Measurements from ENCODE around the gene GPR153.
"Not testable (repeated sequence)": the region's sequence is repeated elsewhere in the genome, so short reads cannot be mapped to it uniquely, and the experiment has no call there.

Gene GPR153

GRCh38 chr1:6234502-6235295 is 26.2 kb downstream of the GPR153 start:
- Histone ChIP-seq H3K27me3 (ENCODE audit: low read depth) (no peaks in the 10 kb centered on the region), H3K4me3 (peak overlapping the region; percentile 73), H3K9me3 (peaks cover 2% of the 10 kb centered on the region; the same call in 1 of the 2 replicates), H3K4me1 (peaks cover 25% of the 10 kb centered on the region), H3K36me3 (replicated peaks) (peaks cover 43% of the 10 kb centered on the region)
- in situ Hi-C loops (cut with MboI; ENCODE audit: low sequenced_read_pairs): no loop called here
- no peak for DNase-seq (ENCODE audit: low spot score in 2 of 2)

GRCh38 chr1:6233376-6233775 is 27.5 kb downstream of the GPR153 start:
- H3K4me3 ChIP-seq: no peak overlapping the region; the same call in 1 of the 2 replicates
- peaks cover 57% of the 10 kb centered on the region for H3K36me3 ChIP-seq (replicated peaks)
- in situ Hi-C loops (cut with MboI; ENCODE audit: low sequenced_read_pairs): no loop called here
- peaks cover 12% of the 10 kb centered on the region for H3K4me1 ChIP-seq
- no peaks in the 10 kb centered on the region for H3K27me3 ChIP-seq (ENCODE audit: low read depth)
- H3K9me3 ChIP-seq: peaks cover 2% of the 10 kb centered on the region; the same call in 1 of the 2 replicates
- no peak for DNase-seq (ENCODE audit: low spot score in 2 of 2)

DNA sequence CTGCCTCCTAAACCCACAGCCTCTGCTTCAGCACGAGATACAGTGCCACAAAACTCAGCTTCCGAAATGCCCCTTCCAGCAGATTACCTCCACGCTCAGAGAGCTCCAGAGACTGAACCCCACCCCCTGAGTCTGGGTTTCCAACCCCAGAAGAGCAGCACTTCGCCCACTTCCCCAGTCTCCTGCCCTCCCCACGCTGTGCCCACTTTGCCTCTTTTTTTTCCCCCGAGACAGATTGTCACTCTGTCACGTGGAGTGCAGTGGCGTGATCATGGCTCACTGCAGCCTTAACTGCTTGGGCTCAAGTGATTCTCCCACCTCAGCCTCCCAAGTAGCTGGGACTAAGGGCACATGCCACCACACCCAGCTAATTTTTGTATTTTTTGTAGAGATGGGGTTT is 35.2 kb downstream of the GPR153 start:
- Histone ChIP-seq H3K9me3 (no peaks in the 10 kb centered on the region), H3K27me3 (ENCODE audit: low read depth) (no peaks in the 10 kb centered on the region), H3K36me3 (replicated peaks) (peaks cover 100% of the 10 kb centered on the region), H3K4me3 (no peak overlapping the region), H3K4me1 (no peaks in the 10 kb centered on the region)
- DNase-seq (ENCODE audit: low spot score in 2 of 2): no peak
- in situ Hi-C loops (cut with MboI; ENCODE audit: low sequenced_read_pairs): no loop called here

- DNase-seq (ENCODE audit: low spot score in 2 of 2): no peak
- Histone ChIP-seq H3K36me3 (replicated peaks) (peaks cover 93% of the 10 kb centered on the region), H3K9me3 (no peaks in the 10 kb centered on the region), H3K27me3 (ENCODE audit: low read depth) (no peaks in the 10 kb centered on the region), H3K4me1 (no peaks in the 10 kb centered on the region), H3K4me3 (no peak overlapping the region)
- in situ Hi-C loops (cut with MboI; ENCODE audit: low sequenced_read_pairs): no loop called here
These were observed 36.2 kb downstream of the GPR153 start for GRCh38 chr1:6224718-6225117.

DNA sequence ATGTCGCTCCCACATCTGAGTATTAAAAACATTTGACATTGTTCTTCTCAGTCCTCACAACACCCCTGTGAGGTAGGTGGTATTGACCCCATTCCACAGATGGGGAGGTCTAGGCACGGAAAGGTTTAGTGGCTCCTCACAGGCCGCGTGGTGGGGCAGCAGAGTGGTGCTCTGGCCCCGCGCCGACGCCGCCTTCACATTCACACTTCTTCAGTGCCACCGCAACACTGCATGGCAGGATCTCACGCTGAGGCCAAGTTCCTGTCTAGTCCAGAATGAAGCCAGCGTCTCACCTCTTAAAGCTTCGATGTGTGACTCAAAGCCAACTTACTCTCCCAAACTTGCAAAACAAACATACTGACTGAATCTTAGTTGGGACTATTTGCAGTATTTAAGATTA is 37.3 kb downstream of the GPR153 start:
- Histone ChIP-seq H3K4me3 (no peak overlapping the region), H3K27me3 (ENCODE audit: low read depth) (no peaks in the 10 kb centered on the region), H3K9me3 (no peaks in the 10 kb centered on the region), H3K4me1 (no peaks in the 10 kb centered on the region), H3K36me3 (replicated peaks) (peaks cover 82% of the 10 kb centered on the region)
- no peak for DNase-seq (ENCODE audit: low spot score in 2 of 2)
- in situ Hi-C loops (cut with MboI; ENCODE audit: low sequenced_read_pairs): no loop called here

DNA sequence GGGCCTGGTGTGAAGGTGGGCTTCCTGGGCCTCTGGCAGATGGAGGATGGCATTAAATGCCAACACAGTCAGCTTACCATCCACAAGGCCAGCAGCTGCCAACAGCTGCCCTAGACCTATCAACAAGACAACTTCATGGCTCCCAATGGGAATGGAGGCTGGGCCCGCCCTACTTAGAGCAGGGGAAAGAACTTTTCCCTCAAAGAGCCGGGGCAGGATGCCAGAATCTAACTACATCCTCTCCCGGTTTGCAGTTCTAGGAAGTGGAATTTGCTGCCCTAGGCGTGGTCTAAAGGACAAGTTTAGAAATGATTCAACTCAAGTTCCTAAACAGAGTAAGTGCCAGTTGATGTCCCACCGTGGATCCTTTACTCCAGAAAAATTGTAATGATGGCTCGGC is 38.3 kb downstream of the GPR153 start:
- in situ Hi-C loops (cut with MboI; ENCODE audit: low sequenced_read_pairs): no loop called here
- no peaks in the 10 kb centered on the region for H3K4me1 ChIP-seq
- no peaks in the 10 kb centered on the region for H3K9me3 ChIP-seq
- no peaks in the 10 kb centered on the region for H3K27me3 ChIP-seq (ENCODE audit: low read depth)
- H3K36me3 ChIP-seq (replicated peaks): peaks cover 76% of the 10 kb centered on the region
- H3K4me3 ChIP-seq: no peak overlapping the region
- DNase-seq (ENCODE audit: low spot score in 2 of 2): no peak

DNA sequence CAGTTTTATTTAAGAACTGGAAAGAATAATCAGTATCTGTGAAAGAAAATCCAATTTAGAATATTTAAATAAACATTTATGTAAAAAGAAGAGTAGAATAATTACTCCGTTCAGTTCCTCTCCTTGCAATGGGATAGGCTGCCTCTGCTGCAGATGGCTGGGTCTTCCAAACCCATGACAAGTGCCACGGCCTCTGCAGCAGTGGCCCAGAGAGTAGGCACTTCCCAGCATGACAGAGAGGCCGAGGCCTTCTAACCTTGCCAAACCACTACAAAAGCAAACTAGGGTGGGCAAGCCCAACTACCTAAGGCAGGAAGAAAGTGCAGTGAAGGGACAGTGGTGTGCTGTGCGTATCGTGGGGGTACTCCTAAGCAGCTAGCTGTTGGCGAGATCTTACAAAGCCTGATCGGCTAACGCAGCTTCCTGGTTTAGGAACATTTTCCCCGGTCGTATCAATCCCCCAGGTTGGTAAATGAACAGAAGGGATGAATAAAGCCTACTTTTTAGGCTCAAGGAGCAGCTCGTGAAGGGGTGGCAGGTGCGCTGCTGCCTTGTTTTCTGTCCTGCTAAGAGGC is 39.6 kb downstream of the GPR153 start:
- peaks cover 62% of the 10 kb centered on the region for H3K36me3 ChIP-seq (replicated peaks)
- DNase-seq (ENCODE audit: low spot score in 2 of 2): no peak
- no peaks in the 10 kb centered on the region for H3K4me1 ChIP-seq
- H3K4me3 ChIP-seq: no peak overlapping the region
- H3K27me3 ChIP-seq (ENCODE audit: low read depth): no peaks in the 10 kb centered on the region
- H3K9me3 ChIP-seq: no peaks in the 10 kb centered on the region
- in situ Hi-C loops (cut with MboI; ENCODE audit: low sequenced_read_pairs): no loop called here

DNA sequence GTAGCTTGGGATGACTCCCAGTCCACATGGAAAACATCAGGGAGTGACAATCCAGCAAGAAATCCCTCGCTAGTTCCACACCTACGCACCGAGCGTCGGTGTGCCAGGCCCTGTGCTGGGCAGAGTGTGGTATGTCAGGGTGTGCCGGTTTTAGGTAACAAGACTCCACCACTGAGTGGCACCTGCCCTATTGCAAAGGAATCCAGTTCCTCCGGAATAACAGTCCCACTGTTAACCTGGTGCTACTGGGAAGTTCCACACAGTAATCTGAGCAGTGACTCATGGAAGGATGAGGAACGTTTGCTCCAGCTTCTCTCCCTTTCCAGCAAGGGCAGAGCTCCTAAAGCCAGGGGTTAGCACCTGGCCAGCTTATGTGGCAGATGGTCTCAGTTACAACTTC is 40.7 kb downstream of the GPR153 start:
- H3K36me3 ChIP-seq (replicated peaks): peaks cover 52% of the 10 kb centered on the region
- DNase-seq (ENCODE audit: low spot score in 2 of 2): no peak

GRCh38 chr1:6219641-6220040 is 41.3 kb downstream of the GPR153 start:
- peaks cover 46% of the 10 kb centered on the region for H3K36me3 ChIP-seq (replicated peaks)
- in situ Hi-C loops (cut with MboI; ENCODE audit: low sequenced_read_pairs); H3K4me3 ChIP-seq; H3K27me3 ChIP-seq (ENCODE audit: low read depth); H3K4me1 ChIP-seq; H3K9me3 ChIP-seq; DNase-seq (ENCODE audit: low spot score in 2 of 2): not testable (repeated sequence)

More for the DNA sequence above, 40.7 kb downstream of the GPR153 start:
- Histone ChIP-seq H3K4me3 (no peak overlapping the region), H3K9me3 (no peaks in the 10 kb centered on the region), H3K4me1 (no peaks in the 10 kb centered on the region), H3K27me3 (ENCODE audit: low read depth) (no peaks in the 10 kb centered on the region)
- in situ Hi-C loops (cut with MboI; ENCODE audit: low sequenced_read_pairs): no loop called here

DNA sequence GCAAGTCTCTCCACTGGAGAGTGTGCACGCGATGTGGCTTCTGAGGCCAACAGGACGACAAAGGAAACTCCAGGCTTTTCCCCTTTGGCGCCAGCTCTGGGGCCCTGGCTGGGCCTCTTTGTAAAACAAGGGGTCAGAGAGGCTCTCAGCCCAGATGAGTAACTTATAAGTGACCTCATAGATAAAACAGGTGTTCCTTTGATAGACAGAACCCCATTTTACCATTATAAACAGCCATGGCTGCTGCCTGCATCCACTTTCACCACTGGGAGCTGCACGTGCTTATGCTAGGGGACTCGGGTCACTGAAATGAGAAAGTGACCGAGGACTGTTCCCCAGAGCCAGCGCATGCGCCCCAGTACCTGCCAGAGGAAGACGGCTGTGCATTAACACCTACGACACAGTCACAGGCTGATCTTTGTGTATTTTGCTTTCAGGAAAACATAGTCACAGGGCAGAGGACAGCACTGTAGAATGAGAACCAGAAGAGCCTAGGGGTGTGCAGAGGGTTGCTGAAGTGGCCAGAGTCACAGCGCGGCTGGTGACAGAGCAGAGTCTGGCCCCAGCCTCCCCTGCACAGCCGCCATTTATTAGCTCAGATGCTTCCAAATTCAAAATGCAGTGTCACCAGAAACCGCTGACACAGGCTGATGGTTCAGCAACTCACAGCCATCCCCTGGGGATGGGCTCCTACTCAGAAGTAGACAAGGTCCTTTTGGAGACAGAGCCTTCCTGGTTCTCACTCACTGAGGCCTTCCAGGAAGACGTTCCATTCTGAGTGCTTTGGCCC is 42.3 kb downstream of the GPR153 start:
- Histone ChIP-seq H3K4me3 (no peak overlapping the region), H3K9me3 (no peaks in the 10 kb centered on the region), H3K36me3 (replicated peaks) (peaks cover 37% of the 10 kb centered on the region), H3K4me1 (no peaks in the 10 kb centered on the region), H3K27me3 (ENCODE audit: low read depth) (no peaks in the 10 kb centered on the region)
- no peak for DNase-seq (ENCODE audit: low spot score in 2 of 2)
- in situ Hi-C loops (cut with MboI; ENCODE audit: low sequenced_read_pairs): no loop called here

DNA sequence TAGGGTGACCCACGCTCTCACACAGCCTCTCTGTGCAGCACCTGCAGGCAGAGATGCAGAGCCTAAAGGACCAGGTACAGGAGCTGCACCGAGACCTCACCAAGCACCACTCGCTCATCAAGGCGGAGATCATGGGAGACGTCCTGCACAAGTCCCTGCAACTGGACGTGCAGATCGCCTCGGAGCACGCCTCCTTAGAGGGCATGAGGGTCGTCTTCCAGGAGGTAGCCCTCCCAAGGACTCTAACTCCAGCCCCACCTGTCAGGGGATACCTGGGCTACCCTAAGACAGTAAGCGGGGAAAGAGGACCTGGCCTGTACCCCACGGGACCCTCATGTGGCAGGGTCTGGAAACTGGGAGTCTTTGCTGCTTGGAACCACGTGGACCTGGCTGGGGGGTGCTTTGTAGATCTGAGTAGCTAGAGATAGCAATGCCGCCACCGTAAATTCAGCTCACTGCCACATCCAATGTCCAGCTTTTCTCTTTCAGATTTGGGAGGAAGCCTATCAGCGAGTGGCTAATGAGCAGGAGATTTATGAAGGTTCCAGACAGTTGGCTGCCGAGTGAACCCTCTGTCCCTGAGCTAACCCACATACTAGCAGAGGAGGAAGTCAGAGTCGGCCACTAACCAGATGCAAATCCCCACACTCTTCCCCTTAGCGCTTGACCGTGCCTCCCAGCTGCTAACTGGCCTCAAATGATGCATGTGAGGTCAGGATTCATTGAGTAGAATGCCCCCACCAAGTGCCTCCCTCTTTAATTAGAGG is 48.5 kb downstream of the GPR153 start:
- DNase-seq (ENCODE audit: low spot score in 2 of 2): no peak
- H3K4me3 ChIP-seq: no peak overlapping the region
- no peaks in the 10 kb centered on the region for H3K9me3 ChIP-seq
- in situ Hi-C loops (cut with MboI; ENCODE audit: low sequenced_read_pairs): no loop called here
- no peaks in the 10 kb centered on the region for H3K27me3 ChIP-seq (ENCODE audit: low read depth)
- peaks cover 16% of the 10 kb centered on the region for H3K4me1 ChIP-seq
- H3K36me3 ChIP-seq (replicated peaks): peaks cover 43% of the 10 kb centered on the region

DNA sequence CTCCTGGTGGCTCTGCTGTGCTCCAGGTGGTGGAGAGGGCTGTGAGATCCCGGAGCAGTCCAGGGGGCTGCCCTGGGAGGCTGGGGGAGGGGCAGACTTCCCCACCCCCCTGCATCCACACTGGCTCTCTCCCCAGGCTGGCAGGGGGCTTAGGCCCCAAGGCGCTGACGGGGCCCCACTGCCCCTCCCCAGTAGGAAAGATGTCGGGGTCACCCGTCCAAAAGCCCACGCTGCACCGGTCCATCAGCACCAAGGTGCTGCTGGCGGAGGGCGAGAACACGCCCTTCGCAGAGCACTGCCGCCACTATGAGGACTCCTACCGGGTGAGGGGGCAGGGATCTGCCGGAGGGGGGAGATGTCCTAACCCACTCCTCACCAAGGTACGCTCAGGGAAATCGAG is 49.2 kb downstream of the GPR153 start:
- no peaks in the 10 kb centered on the region for H3K9me3 ChIP-seq
- H3K27me3 ChIP-seq (ENCODE audit: low read depth): no peaks in the 10 kb centered on the region
- peaks cover 16% of the 10 kb centered on the region for H3K4me1 ChIP-seq
- peaks cover 43% of the 10 kb centered on the region for H3K36me3 ChIP-seq (replicated peaks)
- DNase-seq (ENCODE audit: low spot score in 2 of 2): no peak
- H3K4me3 ChIP-seq: no peak overlapping the region
- in situ Hi-C loops (cut with MboI; ENCODE audit: low sequenced_read_pairs): no loop called here

DNA sequence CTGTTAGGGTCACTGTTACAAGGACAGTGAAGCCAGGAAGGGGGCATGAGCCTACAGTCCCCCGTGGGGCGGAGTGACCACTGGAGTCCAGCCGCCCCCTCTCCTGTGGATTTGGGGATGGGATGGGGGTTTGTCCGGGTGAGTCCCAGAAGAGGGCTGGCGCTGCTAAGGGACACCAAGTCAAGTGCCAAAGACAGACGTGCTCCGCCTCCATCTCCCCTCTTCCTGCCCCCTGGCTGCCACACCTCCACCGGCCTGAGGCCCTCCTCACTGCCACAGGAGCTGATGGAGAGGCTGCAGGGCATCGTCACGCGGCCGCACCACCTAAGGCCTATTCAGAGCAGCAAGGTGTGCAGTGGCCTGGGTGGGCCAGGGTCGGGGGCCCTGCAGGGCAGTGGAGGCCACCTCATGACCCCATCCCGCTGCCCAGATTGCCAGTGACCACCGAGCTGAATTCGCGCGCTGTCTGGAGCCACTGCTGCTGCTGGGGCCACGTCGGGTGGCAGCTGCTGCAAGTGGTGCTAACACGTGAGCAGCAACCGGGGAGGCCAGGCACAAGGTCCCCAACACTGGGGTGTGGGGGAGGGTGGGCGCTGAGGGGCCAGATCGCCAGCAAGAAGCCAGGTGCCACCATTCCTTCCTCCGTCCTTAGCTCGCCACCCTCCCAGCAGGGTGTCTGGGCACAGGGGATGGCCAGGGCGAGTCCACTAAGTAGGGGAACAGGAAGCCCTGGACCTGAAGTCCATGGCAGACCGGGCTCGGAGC is 50.1 kb downstream of the GPR153 start:
- peaks cover 43% of the 10 kb centered on the region for H3K36me3 ChIP-seq (replicated peaks)
- H3K27me3 ChIP-seq (ENCODE audit: low read depth): no peaks in the 10 kb centered on the region
- H3K4me3 ChIP-seq: no peak overlapping the region
- no peak for DNase-seq (ENCODE audit: low spot score in 2 of 2)
- H3K9me3 ChIP-seq: no peaks in the 10 kb centered on the region
- H3K4me1 ChIP-seq: peaks cover 16% of the 10 kb centered on the region
- in situ Hi-C loops (cut with MboI; ENCODE audit: low sequenced_read_pairs): no loop called here

Data from HAP-1 (cell line).